Activated gamma-delta T cell treated with anti-CD3 and anti-CD28 coated beads, Interleukin-2, amount 50 U/mL, for 16 hours (primary cell): Measurements from ENCODE around the gene MGAT4C.
"Not testable (repeated sequence)": the region's sequence is repeated elsewhere in the genome, so short reads cannot be mapped to it uniquely, and the experiment has no call there.

ENCODE experiments used
- DNase-seq: peaks from one replicate; pipeline ENCODE4 v3.0.0-alpha.2; 2020; ENCODE audit warnings: low read depth

MGAT4C gene

DNA sequence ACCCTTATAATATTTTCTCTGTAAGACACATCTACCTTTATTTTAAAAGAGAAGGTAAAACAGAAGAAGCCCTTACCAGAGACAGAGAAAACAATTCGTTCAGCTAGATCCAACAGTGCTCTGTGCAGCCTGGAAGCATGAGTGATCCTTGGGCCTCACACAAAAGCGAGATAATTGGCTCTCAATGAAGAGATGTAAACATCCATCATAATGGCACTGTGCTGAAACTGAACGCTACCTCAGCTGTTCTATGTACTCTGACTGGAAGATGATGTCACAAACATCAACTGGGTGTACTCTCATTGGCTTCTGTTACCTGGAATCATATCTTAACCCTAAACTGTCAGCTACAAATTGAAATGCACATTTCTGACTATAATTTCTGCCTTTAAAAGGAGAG lies at the start of gene MGAT4C:
MGAT4C (minus strand) TSS at position 229 of the 400 bp plus-strand sequence.
- DNase-seq = no peak

DNA sequence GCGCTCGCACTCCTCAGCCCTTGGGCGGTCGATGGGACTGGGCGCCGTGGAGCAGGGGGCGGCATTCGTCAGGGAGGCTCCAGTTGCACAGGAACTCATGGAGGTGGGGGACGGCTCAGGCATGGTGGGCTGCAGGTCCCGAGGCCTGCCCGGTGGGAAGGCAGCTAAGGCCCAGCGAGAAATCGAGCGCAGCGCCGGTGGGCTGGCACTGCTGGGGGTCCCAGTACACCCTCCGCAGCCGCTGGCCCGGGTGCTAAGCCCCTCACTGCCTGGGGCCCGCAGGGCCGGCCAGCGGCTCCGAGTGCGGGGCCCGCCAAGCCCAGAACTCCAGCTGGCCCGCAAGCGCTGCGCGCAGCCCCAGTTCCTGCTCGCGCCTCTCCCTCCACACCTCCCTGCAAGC lies 40.2 kb upstream of the MGAT4C start:
- DNase-seq = not testable (repeated sequence)

GRCh38 chr12:86293682-86294240 lies 37.6 kb upstream of the MGAT4C start:
- no peak for DNase-seq

DNA sequence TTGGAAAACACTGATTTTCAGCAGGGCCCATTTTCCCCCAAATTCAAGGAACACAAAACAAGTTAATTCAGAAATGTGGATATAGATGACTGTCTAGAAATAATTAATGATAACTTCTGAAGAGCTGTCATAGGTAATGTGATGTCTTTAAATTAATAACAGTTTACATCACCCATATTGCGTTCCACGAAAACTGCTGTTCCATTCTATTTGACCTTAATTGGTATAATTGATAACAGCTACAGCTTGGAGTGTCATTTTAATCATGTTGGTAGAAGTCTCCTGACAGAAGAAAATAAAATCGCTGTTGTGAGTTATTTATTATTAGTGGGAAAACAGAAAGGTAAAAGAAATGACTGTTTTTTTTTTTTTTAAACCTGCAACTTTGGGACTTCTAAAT lies 36.3 kb upstream of the MGAT4C start:
- DNase-seq = no peak

DNA sequence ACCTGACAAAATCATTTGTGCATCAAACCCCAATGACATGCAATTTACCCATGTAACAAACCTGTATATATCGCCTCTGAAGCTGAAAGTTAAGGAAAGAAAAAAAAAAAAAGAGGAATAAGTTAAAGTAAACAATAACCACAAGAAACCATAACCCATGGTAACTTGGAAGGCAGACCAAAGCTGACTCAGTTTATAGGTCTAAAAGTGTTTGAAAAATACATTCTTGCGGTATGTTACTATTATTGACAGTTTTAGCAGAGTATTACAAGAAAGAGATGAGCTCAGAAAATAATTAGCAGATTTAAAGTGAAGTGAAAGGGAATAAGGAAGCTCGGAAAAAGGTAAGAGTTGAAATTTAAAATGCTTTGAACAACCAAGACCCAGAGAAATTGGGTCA lies 34.4 kb upstream of the MGAT4C start:
- no peak for DNase-seq

- DNase-seq = no peak
Measured at GRCh38 chr12:86286119-86286518, 29.9 kb upstream of the MGAT4C start.

DNA sequence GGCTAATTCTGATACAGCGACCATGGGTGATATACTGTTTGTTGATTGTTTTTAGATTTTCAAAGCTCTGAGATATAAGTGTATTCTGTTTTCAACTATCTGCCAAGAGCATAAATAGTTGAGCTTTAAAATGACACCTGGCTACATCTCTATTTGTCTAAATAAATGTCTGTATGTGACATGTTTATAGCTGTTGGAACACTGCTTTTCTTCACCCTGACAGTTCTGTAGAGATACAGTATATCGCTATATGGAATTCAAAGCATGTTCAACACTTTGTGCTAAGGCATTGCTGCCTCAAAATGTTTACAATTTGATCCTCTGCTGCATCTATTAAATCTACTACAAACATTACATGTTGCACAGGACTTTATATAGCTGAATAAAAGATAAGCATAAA lies 27.4 kb upstream of the MGAT4C start:
- no peak for DNase-seq

DNA sequence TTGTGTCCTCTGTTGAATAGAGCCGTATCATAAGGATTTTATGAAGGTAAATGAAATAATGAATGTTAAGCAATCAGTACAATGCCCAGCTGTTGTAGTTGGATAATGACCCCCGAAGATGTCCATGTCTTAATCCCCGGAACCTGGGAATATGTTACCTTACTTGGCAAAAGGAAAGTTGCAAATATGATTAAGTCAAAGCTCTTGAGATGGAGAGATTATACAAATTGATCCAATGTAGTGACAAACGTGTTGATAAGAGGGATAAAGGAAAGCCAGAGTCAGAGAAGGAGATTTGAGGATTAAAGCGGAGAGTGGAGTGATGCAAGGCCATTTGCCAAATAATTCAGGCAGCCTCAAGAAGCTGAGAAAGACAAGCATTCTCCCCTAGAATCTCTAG lies 19.2 kb upstream of the MGAT4C start:
- no peak for DNase-seq

GRCh38 chr12:86265329-86265695 lies 9.1 kb upstream of the MGAT4C start:
- no peak for DNase-seq

GRCh38 chr12:86264451-86265328 lies 8.5 kb upstream of the MGAT4C start:
- DNase-seq = no peak

- DNase-seq = no peak
Measured at GRCh38 chr12:86261578-86261977, 5.4 kb upstream of the MGAT4C start.

GRCh38 chr12:86261142-86261541 lies 5.0 kb upstream of the MGAT4C start:
- no peak for DNase-seq

DNA sequence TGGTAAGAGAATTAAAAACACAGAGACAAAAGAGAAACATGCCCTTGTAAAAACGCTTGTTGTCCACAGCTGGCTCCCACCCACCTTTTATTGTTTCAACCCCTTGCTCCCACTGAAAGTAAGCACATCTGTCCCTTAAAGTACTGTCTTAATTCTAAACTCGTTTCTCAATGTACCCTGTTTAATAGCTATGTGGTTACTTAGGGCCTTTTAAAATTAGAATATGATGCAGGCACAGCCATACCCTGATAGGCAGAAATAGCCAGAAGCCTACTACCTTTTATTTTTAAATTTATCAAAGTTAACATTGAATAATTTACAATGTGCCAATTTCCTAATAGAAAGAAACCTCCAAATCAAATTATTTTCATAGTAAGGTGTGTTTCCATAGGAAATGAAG lies 4.0 kb upstream of the MGAT4C start:
- DNase-seq = no peak

GRCh38 chr12:86257134-86257533 lies 943 bp upstream of the MGAT4C start:
- DNase-seq = no peak

- DNase-seq = no peak
Measured at GRCh38 chr12:86254399-86255107, 1.6 kb downstream of the MGAT4C start.

DNA sequence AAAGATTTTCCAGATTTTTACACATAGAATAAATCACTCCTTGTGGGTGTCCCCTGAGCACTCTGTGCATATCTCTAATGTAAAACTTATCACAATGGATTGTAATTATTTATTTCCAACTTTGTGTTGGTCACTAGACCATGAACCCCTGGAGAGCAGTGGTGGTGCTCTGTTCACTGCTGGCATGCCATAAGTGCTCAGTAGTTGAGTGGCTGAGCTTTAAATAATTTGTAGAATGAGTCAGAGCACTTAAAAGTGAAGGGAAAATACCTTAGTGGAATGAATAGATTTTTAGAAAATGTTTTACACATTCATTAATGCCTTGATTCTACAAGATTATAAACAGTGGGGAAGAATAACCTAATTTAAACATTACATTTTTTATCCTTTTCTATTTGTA lies 6.3 kb downstream of the MGAT4C start:
- no peak for DNase-seq

- DNase-seq = no peak
Measured at GRCh38 chr12:86249276-86249675, 6.9 kb downstream of the MGAT4C start.

DNA sequence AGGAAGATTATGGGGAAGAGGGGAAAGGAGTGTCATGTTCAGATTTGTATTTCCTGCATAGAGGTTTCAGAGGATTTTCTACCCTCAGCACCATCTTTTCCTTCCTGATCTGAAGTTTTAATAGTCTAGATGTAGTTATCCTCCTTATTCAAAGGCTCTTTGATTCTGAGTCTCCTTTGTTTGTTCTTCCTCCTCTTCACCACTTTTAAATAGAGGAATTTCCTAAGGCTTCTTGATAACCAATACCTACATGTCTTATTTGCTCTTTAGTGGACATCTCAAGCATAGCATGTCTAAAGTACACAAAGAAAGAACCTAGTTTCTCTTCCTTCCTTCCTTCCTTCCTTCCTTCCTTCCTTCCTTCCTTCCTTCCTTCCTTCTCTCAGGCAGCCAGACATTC lies 8.3 kb downstream of the MGAT4C start:
- no peak for DNase-seq

DNA sequence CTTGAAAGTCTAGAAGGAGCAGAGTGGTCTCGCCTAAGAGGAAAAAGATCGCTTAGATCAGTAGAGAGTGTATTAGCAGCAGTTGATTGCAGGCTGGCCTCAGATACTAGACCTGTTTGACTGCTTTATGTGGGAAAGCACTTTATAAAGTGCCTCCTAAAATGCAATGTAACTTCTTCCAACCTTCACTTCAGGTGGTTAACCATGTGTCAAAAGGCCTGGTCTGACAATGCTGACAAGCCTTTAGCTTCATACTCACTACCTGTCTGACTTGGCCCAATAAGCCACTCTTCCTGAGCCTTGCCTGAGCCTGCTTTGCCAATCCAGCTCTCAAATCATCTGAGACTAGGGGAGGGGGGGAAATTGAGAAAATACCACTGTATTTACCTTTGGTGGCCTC lies 14.6 kb downstream of the MGAT4C start:
- DNase-seq = no peak

DNA sequence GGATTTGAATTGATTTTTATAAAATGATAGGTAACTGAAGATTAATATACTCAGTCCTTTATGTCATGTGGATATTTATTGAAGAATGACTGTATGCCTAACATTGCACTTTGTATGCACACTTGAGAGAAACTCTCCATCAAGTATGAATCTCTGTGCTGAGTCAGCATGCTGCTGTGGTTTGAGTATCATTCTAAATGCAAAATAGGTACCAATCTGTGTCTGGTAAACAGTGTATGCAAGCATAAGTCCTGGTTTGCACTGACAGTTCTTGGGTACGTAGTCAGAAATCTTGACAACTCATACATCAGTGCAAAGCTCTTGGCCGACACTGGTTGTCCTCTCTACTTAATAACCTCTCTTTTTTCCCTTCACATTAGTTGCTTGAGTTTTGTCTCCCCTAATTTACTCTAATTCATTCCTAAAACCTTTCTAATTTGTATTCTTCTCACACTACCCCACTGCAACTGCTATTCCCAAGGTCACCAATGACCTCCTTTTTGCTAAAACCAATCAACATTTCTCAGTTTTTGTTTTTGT lies 21.8 kb downstream of the MGAT4C start:
- no peak for DNase-seq

DNA sequence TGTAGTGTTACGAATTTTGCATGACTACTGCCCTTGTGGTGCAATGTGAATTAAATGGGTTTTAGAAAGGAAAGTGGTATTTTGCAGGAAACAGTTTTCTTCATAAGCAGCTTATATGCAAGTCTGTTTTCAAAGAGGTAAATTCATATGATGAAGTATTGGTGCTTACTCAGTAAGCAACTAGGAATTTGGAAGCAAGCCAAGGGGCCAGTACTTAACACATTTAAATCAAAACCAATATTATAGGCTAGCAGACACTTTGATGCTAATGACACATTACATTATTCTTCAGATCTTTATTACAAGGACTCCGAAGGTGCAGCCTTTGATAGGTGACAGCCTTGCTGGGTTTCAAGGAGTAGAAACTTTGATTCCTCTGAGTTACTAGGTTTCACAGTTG lies 23.1 kb downstream of the MGAT4C start:
- no peak for DNase-seq

DNA sequence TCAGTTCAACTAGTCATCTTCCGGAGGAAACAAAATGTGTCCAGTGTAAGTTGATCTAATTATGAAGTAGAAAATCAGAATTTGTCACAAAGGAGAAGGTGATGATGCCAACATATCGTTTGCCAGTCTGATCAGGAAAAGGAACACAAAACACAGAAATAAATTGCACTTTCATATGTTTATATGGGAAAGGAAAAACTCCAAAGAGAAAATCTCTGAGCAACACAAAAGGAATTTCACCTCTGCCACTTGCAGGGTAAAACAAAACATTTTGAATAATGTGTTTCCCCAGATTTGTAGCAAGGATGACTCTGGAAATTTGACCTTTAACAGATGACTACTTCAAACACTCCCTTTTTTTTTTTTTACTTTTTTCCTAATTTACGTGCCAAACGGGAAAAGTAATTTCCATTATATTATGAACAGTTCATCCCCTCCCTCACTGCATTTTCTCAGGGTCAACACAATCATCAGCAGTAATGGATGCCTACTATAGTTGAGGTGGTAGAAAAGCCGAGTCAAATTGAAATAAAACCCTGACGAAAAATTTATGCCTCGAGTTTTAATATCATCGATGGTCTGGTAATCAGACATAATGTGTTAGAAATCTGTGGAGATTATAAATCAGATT lies 25.6 kb downstream of the MGAT4C start:
- no peak for DNase-seq

- no peak for DNase-seq
Measured at GRCh38 chr12:86229772-86230171, 26.4 kb downstream of the MGAT4C start.
